ENCODE data around the gene VPS52.
"Not testable (repeated sequence)": the region's sequence is repeated elsewhere in the genome, so short reads cannot be mapped to it uniquely, and the experiment has no call there.

- TF ChIP-seq CTCF, EZH2 (IDR thresholded peaks at IDR 0.05): not testable (repeated sequence)
These were observed 13.5 kb upstream of the VPS52 start for GRCh38 chr6:33285214-33285613.
